Gastroesophageal sphincter (tissue), 3 donors: ENCODE data around the gene KAZALD1.

Source experiments
- POLR2A ChIP-seq, 2 donors: fragments of 450-650 bp; IDR thresholded peaks; one replicate each; pipeline ENCODE4 v1.6.1; 2017; ENCODE audit warnings: antibody characterized with exemption in 2 of 2, mild to moderate bottlenecking in 2 of 2, moderate library complexity in 1 of 2
- POLR2AphosphoS5 ChIP-seq: sonication (generic); formaldehyde crosslinking; IDR thresholded peaks from one replicate; pipeline ENCODE4 v1.6.1; 2017; ENCODE audit warnings: antibody characterized with exemption
- TF ChIP-seq, protein P1 (sequence below), 4 experiments: fragments of 200-600 bp in 2 of 4; fragments of 450-650 bp in 2 of 4; sonication (generic) in 1 of 4; IDR thresholded peaks; one replicate each; pipeline ENCODE4 v1.5.1; 2017 to 2019; ENCODE audit warnings: antibody characterized with exemption in 4 of 4, mild to moderate bottlenecking in 2 of 4, moderate library complexity in 2 of 4

DNA sequence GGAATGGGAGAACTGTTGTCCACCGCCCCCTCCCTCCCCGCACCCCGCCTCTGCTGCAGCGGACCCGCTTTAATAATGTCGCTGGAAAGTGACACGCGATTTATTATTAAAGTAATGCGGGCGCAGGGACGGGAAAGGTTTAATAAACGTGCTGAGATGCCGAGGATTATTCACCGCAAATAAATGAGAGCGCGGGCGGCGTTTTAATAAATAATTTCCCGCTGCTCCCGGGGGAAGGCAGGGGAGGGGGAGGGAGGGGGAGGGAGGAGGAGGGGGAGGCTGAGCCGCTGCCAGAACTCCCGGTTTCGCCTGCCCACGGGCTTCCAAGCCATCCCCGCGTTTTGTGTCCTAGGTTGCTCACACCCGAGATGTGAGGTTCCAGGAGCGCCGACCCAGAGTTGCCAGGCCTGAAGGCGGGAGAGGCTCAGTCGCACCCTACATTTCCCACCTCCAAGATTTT lies 5.1 kb downstream of the KAZALD1 start:
- no peak for TF ChIP-seq POLR2A (IDR thresholded peaks at IDR 0.05)
- TF ChIP-seq, protein P1, sequence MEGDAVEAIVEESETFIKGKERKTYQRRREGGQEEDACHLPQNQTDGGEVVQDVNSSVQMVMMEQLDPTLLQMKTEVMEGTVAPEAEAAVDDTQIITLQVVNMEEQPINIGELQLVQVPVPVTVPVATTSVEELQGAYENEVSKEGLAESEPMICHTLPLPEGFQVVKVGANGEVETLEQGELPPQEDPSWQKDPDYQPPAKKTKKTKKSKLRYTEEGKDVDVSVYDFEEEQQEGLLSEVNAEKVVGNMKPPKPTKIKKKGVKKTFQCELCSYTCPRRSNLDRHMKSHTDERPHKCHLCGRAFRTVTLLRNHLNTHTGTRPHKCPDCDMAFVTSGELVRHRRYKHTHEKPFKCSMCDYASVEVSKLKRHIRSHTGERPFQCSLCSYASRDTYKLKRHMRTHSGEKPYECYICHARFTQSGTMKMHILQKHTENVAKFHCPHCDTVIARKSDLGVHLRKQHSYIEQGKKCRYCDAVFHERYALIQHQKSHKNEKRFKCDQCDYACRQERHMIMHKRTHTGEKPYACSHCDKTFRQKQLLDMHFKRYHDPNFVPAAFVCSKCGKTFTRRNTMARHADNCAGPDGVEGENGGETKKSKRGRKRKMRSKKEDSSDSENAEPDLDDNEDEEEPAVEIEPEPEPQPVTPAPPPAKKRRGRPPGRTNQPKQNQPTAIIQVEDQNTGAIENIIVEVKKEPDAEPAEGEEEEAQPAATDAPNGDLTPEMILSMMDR (IDR thresholded peaks at IDR 0.05), result no peak
- no peak for TF ChIP-seq POLR2AphosphoS5
